PC-3 (cell line): ENCODE results near the gene RAB6A.

Experiments
- CTCF ChIP-seq: fragments of 300-600 bp; sonication (generic); conservative IDR thresholded peaks from 2 replicates; pipeline ENCODE4 v1.5.1; 2017; ENCODE audit warnings: antibody characterized with exemption, low read depth, mild to moderate bottlenecking, low read length
- EZH2 ChIP-seq: fragments of 300-600 bp; sonication (generic); IDR thresholded peaks from one replicate; pipeline ENCODE4 v1.6.1; 2017; ENCODE audit warnings: antibody characterized with exemption, mild to moderate bottlenecking, low read length; ENCODE audit not compliant: unreplicated experiment
- EZH2phosphoT487 ChIP-seq: fragments of 300-600 bp; sonication (generic); IDR thresholded peaks from 2 replicates; pipeline ENCODE4 v1.6.1; 2018; ENCODE audit warnings: mild to moderate bottlenecking, antibody characterized with exemption, low read length, borderline replicate concordance

- no peak for TF ChIP-seq CTCF
- no peak for TF ChIP-seq EZH2phosphoT487
- no peak for TF ChIP-seq EZH2
Observed at GRCh38 chr11:73629907-73630306, 131.0 kb downstream of the RAB6A start.
